Lower leg skin (tissue), 4 donors: ENCODE measurements around the gene BBS2. TPM values are rescaled to one million over a fixed set of nuclear protein-coding genes. Genes with fewer than 3 reads are reported as not detected.

Experiments
- DNase-seq, 2 donors: peaks; one replicate each; pipeline ENCODE4 v3.0.0-alpha.2; 2019; ENCODE audit warnings: low spot score in 2 of 2
- H3K4me3 ChIP-seq: fragments of 200-600 bp; sonication (generic); 2 replicates; pipeline ENCODE4 v1.5.1; 2017; ENCODE audit warnings: mild to moderate bottlenecking, low read depth; ENCODE audit not compliant: poor library complexity, severe bottlenecking
- CTCF ChIP-seq, 3 donors: fragments of 450-650 bp; IDR thresholded peaks; one replicate each; pipeline ENCODE4 v1.5.1; 2016; ENCODE audit warnings: antibody characterized with exemption in 3 of 3, mild to moderate bottlenecking in 3 of 3, moderate library complexity in 2 of 3
- POLR2A ChIP-seq, 2 donors: fragments of 450-650 bp; IDR thresholded peaks; one replicate each; pipeline ENCODE4 v1.6.1; 2016 to 2017; ENCODE audit warnings: antibody characterized with exemption in 2 of 2, mild to moderate bottlenecking in 1 of 2, moderate library complexity in 1 of 2
- WGBS, 2 donors: methylation state at CpG; one replicate each; pipeline ENCODE4 v1.1.5; 2018; 5-methylcytosine and 5-hydroxymethylcytosine counted together
- intact Hi-C: fragments of 100-400 bp; cut with DNase I; formaldehyde crosslinking; loops from one replicate; pipeline ENCODE4 v1.15.0; 2023; ENCODE audit warnings: low total_unique reads
- total RNA-seq, 4 donors: library from RNA; depleted of rRNA; stranded (reverse); fragments of >200 nt; gene quantifications; one replicate each; pipeline ENCODE4 v1.1.0, GENCODE V29; 2016

Gene BBS2
- total RNA-seq, 4 donors from 2014 or later, result 76.6 to 106 (median 92.4) TPM

- DNase-seq, result no peak
- 55 to 69% methylated on average over 4 of the region's 4 CpGs for WGBS, 2 donors
- intact Hi-C loops, result no loop called here
- TF ChIP-seq CTCF (IDR thresholded peaks at IDR 0.05), result no peak
- no peak for TF ChIP-seq POLR2A (IDR thresholded peaks at IDR 0.05)
- no peak overlapping the region for H3K4me3 ChIP-seq
Measured at GRCh38 chr16:56547949-56548567, 28.2 kb upstream of the BBS2 start.

DNA sequence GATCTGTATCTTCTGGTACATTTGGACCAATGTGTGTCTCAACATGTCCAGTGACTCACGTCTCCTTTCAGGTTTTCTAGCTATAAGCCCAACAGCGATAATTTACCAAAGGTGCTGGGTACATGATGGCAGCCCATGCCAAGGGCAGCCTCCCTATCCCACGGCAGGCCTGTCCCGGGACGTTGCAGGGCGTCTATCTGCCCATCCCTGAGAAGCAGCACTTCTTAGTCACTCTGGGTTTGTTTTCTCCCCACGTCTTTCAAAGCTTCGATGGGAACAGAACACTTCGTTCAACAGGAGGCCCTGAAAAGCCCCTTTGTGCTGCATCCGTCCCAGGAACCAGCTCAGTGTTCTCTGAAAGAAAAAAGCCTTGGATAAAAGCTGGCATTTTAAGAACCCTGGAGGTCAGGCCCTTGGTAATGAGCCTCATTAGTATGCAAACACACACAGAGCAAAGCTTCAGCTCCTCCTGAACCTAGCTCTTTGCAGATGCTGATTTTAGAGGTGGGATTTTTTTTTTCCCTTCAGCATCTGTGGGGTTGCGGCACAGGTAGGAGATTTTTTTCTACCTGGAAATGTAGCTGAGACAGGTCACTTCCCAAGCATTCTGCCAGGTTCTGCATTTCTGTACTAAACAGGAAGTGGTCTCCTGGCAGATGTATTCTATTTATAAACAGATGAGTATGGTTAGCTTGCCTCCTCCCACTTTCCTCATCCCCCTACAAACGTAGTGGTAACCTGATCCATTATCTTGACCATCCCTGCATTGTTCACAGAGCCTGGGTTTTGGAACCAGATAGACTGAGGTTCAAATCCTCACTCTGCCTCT, 27.5 kb upstream of the BBS2 start:
- intact Hi-C loops, result no loop called here
- peak in 1 of 2 donors; percentile 63 for DNase-seq
- TF ChIP-seq CTCF (IDR thresholded peaks at IDR 0.05), result no peak
- TF ChIP-seq POLR2A (IDR thresholded peaks at IDR 0.05), result no peak
- H3K4me3 ChIP-seq, result no peak overlapping the region
- 21 to 29% methylated on average over 12 of the region's 12 CpGs for WGBS, 2 donors

DNA sequence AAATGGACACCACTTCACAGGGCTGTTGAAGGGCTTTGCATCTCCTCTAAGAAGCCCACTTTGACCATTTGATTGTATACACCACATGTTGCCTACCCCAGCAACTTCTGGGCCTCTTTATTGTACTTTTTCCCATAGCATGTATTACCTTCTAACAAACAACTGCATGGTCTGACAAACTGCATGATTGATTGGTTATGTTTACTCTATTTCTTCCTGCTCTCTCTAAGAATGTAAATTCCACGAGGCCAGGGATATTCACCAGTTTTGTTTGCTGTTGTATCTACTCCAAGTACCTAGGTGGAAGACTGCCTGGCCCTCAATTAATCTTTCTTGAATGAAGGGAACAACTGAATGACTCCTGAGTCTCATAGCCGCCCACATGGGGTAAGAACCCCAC, 22.2 kb upstream of the BBS2 start:
- WGBS, 2 donors, result 26 to 56% methylated on average over 2 of the region's 2 CpGs
- DNase-seq, result no peak
- no peak overlapping the region for H3K4me3 ChIP-seq
- intact Hi-C loops, result no loop called here
- TF ChIP-seq CTCF (IDR thresholded peaks at IDR 0.05), result no peak
- TF ChIP-seq POLR2A (IDR thresholded peaks at IDR 0.05), result no peak

- TF ChIP-seq POLR2A (IDR thresholded peaks at IDR 0.05) (no peak), CTCF (IDR thresholded peaks at IDR 0.05) (no peak)
- no peak overlapping the region for H3K4me3 ChIP-seq
- WGBS, 2 donors, result 16 to 27% methylated on average over 4 of the region's 4 CpGs
- intact Hi-C loops, result no loop called here
- DNase-seq, result no peak
Measured at GRCh38 chr16:56539656-56540055, 19.8 kb upstream of the BBS2 start.

DNA sequence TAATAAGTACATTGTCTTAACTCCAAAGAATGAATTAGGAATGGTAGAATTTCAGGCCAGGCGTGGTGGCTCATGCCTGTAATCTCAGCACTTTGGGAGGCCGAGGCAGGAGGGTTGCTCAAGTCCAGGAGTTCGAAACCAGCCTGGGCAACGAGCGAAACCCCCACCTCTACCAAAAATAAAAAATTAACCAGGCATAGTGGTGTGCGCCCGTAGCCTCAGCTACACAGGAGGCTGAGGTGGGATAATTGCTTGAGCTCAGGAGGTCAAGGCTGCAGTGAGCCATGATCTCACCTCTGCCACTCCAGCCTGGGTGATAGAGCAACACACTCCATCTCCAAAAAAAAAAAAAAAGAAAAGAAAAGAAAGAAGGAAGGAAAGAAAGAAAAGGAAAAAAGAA, 18.5 kb upstream of the BBS2 start:
- DNase-seq, result no peak
- no peak for TF ChIP-seq POLR2A (IDR thresholded peaks at IDR 0.05)
- no peak for TF ChIP-seq CTCF (IDR thresholded peaks at IDR 0.05)
- intact Hi-C loops, result no loop called here
- no peak overlapping the region for H3K4me3 ChIP-seq
- WGBS, 2 donors, result 90 to 95% methylated on average over 7 of the region's 7 CpGs
